ENCODE data around the gene NPAS3. TPM values are rescaled to one million over a fixed set of nuclear protein-coding genes. Genes with fewer than 3 reads are reported as not detected.

NPAS3 gene
- total RNA-seq, 6 experiments from 2014 or later: 0.11 to 0.83 (median 0.21) TPM; not detected in 2

DNA sequence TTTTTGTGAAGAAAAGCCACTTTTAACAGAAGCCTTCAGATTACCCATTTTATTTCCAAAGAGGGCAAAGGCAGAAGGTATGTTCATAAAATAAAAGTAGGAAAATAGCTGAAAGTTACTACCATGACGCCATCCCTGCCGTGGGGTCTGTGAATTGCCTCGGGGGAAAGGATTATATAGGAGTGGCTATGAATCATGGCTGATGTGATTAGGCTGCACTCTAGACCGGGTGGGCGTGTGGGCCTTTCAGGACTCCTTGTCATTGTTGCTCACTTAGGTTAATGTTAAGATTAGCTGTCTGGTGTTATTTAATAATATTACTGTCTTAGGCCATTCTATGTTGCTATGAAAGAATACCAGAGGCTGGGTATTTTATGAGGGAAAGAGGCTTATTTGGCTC lies 816.7 kb downstream of the NPAS3 start:
- WGBS (ENCODE audit: insufficient coverage, low coverage, low lambda C conversion rate, missing lambda C conversion rate): 77% methylated on average over 5 of the region's 5 CpGs
- Histone ChIP-seq H3K27ac (no peak overlapping the region), H3K27me3 (no peaks in the 10 kb centered on the region), H3K4me3 (no peak overlapping the region), H3K9me3 (no peaks in the 10 kb centered on the region), H3K4me1 (no peaks in the 10 kb centered on the region), H3K36me3 (no peaks in the 10 kb centered on the region)
- intact Hi-C loops (cut with DNase I): no loop called here
- no peak for DNase-seq
- no peak for TF ChIP-seq POLR2A (IDR thresholded peaks at IDR 0.05)
- ATAC-seq: no peak

DNA sequence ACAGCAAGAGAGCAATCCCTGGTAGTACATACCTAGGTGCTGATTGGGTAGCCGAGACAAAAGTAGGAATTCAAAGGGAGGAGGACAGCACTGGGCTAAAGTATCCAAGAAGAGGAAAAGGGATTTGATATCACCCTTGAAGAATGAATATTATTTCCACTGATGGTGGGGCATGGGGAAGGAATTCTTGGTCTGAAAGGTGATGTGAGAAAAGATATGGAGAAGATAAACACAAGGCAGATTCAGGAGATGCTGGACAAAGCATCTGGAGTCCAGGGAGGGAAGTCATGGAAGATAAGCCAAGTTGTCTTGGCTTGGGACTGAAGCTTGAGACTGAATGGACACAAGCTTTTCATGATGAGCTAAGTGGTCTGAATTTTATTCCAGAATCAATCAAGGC lies 818.2 kb downstream of the NPAS3 start:
- no peak for ATAC-seq
- H3K9me3 ChIP-seq: no peaks in the 10 kb centered on the region
- no peak for DNase-seq
- H3K4me1 ChIP-seq: no peaks in the 10 kb centered on the region
- no peaks in the 10 kb centered on the region for H3K36me3 ChIP-seq
- no peak for TF ChIP-seq POLR2A (IDR thresholded peaks at IDR 0.05)
- TF ChIP-seq, protein P1, sequence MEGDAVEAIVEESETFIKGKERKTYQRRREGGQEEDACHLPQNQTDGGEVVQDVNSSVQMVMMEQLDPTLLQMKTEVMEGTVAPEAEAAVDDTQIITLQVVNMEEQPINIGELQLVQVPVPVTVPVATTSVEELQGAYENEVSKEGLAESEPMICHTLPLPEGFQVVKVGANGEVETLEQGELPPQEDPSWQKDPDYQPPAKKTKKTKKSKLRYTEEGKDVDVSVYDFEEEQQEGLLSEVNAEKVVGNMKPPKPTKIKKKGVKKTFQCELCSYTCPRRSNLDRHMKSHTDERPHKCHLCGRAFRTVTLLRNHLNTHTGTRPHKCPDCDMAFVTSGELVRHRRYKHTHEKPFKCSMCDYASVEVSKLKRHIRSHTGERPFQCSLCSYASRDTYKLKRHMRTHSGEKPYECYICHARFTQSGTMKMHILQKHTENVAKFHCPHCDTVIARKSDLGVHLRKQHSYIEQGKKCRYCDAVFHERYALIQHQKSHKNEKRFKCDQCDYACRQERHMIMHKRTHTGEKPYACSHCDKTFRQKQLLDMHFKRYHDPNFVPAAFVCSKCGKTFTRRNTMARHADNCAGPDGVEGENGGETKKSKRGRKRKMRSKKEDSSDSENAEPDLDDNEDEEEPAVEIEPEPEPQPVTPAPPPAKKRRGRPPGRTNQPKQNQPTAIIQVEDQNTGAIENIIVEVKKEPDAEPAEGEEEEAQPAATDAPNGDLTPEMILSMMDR (IDR thresholded peaks at IDR 0.05): no peak
- H3K27ac ChIP-seq: no peak overlapping the region
- 50% methylated on average over 1 of the region's 1 CpG for WGBS (ENCODE audit: insufficient coverage, low coverage, low lambda C conversion rate, missing lambda C conversion rate)
- intact Hi-C loops (cut with DNase I): no loop called here
- no peak overlapping the region for H3K4me3 ChIP-seq
- no peaks in the 10 kb centered on the region for H3K27me3 ChIP-seq

DNA sequence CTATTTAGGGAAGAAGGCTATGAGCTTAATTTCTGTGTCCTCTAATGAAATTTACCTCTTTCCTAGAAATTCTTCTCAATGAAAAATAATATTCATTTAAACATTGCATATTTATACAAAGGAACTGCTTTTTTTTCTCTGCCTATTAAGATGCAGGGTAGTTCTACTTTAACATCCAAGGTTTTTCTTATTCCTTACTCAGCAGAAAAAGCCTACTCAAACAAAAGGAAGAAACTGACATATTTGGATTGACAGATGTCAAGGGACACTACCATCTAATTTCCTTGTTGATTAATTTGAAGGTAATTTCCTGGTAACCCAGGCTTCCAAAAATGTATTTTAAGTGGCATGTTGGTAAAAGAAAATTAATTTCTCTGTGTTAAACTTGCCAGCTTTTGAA lies 819.9 kb downstream of the NPAS3 start:
- TF ChIP-seq, protein P1 (IDR thresholded peaks at IDR 0.05): no peak
- TF ChIP-seq POLR2A (IDR thresholded peaks at IDR 0.05): no peak
- Histone ChIP-seq H3K4me3 (no peak overlapping the region), H3K9me3 (no peaks in the 10 kb centered on the region), H3K27ac (no peak overlapping the region), H3K27me3 (no peaks in the 10 kb centered on the region), H3K4me1 (no peaks in the 10 kb centered on the region), H3K36me3 (no peaks in the 10 kb centered on the region)
- intact Hi-C loops (cut with DNase I): no loop called here
- ATAC-seq (no peak), DNase-seq (no peak)

DNA sequence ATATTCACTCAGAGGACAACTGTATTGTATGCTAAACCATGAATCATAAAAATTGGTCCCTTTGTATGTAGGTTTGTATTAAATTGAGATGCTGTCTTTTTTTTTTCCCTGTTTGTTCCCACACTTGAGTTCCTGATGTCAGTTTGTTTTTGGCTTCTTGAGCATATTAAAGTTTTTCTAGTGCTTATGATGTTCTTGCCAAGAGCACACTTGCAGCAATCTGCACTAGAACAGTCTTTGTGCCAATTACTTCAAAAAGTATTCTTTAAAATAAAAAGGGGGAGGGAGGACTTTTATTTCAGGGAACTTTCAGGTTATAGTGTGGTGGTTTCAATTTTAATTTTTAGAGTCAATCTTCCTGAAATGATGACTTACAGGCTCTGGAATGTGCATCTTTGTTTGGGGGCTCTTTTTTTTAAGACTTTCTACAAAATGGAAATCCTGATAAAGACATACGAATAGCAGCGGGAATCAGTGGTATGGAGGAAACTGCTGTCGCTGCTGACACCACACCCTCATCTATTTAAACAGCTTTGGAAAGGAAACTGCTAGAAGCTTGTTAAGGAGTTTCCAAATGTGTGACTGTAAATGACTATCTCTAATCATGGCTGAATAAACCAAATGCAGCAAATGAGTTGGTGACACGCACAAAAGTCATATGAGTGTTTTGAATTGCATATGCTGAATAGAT lies 823.6 kb downstream of the NPAS3 start:
- intact Hi-C loops (cut with DNase I): no loop called here
- Histone ChIP-seq H3K4me1 (no peaks in the 10 kb centered on the region), H3K4me3 (no peak overlapping the region), H3K27me3 (no peaks in the 10 kb centered on the region), H3K9me3 (no peaks in the 10 kb centered on the region), H3K27ac (no peak overlapping the region), H3K36me3 (no peaks in the 10 kb centered on the region)
- DNase-seq (no peak), ATAC-seq (peak in 2 of 4 donors; percentile 51 to 72)
- WGBS (ENCODE audit: insufficient coverage, low coverage, low lambda C conversion rate, missing lambda C conversion rate): 31% methylated on average over 4 of the region's 4 CpGs
- TF ChIP-seq, protein P1 (IDR thresholded peaks at IDR 0.05): no peak
- TF ChIP-seq POLR2A (IDR thresholded peaks at IDR 0.05): no peak

DNA sequence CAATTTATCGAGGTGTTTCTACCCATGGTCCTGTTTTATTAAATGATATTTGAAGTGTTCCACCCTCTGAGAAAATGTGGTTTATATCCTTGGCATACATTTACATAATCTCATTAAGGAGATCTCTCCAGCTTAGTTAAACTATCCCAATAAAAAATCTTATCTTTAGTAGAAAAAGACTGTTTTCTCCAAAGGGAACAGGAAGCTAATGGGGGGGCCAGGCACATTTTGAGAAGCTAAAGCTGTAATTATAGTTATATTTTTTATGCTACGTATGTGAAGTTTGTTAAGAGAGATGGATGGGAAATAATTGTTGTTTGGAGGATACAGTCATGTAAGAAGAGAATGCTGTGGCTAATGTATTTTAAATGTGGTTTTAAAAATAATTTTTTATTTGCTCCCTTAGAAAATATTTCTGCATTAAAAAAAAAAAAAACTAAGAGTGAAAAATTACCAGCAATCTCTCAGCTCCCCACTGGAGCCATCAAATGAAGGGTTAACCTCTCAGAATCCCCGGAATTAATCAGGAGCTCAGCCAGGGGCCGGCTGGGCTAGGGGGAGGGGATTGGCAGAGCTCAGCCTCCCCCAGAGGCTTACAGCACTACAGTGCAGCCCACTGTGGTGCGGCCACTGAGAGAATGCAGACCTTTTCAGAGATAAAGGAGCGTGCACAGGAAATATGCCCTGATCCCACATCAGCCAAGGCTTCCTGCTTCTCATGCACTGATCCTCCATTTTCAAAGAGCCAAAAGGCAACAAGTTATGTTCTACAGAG lies 826.4 kb downstream of the NPAS3 start:
- no peak overlapping the region for H3K27ac ChIP-seq
- no peak for TF ChIP-seq POLR2A (IDR thresholded peaks at IDR 0.05)
- TF ChIP-seq, protein P1 (IDR thresholded peaks at IDR 0.05): no peak
- no peaks in the 10 kb centered on the region for H3K4me1 ChIP-seq
- ATAC-seq (peak; percentile 27 to 55 (median 37)), DNase-seq (no peak)
- H3K36me3 ChIP-seq: no peaks in the 10 kb centered on the region
- intact Hi-C loops (cut with DNase I): no loop called here
- WGBS (ENCODE audit: insufficient coverage, low coverage, low lambda C conversion rate, missing lambda C conversion rate): 22% methylated on average over 5 of the region's 6 CpGs
- no peaks in the 10 kb centered on the region for H3K27me3 ChIP-seq
- H3K9me3 ChIP-seq: no peaks in the 10 kb centered on the region
- no peak overlapping the region for H3K4me3 ChIP-seq
